IMR-90 (cell line): Measurements from ENCODE around the gene TPCN1. TPM values are rescaled to one million over a fixed set of nuclear protein-coding genes. Genes with fewer than 3 reads are reported as not detected.

Experiments used
- ATAC-seq: fragments of 200-7000 bp; cut with Tn5 transposase; 2 replicates; pipeline ENCODE4 v1.9.1; 2020; ENCODE audit warnings: low read depth, mild to moderate bottlenecking, moderate library complexity
- BruUV-seq: library from RNA; stranded (reverse); fragments of 400-500 nt; replicated peaks from 2 replicates; lab custom pipeline; 2021; lab: Mats Ljungman, UMichigan
- CTCF ChIA-PET: fragments of 300-600 bp; formaldehyde crosslinking; extraction: SDS; loops from one replicate; lab custom pipeline; 2021; ENCODE audit warnings: antibody characterized with exemption; lab: Yijun Ruan, JAX
- POLR2A ChIA-PET: fragments of 300-600 bp; sonication (Branson Sonifier 250); formaldehyde crosslinking; loops from one replicate; lab custom pipeline; 2022; ENCODE audit warnings: antibody characterized with exemption; ENCODE audit not compliant: unreplicated experiment; lab: Charles Lee
- DNase-seq: peaks from one replicate; pipeline ENCODE4 v3.0.0; 2013
- H2AFZ ChIP-seq: replicated peaks from 2 replicates; pipeline ENCODE3; 2013; ENCODE audit warnings: low read length, mild to moderate bottlenecking; ENCODE audit not compliant: poor library complexity
- H2AK5ac ChIP-seq: 2 replicates; pipeline ENCODE4 v1.6.1; 2013; ENCODE audit warnings: low read depth, low read length, inconsistent platforms
- H2AK9ac ChIP-seq: replicated peaks from 2 replicates; pipeline ENCODE3; 2013; ENCODE audit warnings: mild to moderate bottlenecking, low read depth, low read length, moderate library complexity; ENCODE audit not compliant: poor library complexity
- H2BK120ac ChIP-seq: 2 replicates; pipeline ENCODE4 v1.6.1; 2013; ENCODE audit warnings: low read depth, low read length, inconsistent platforms
- H2BK15ac ChIP-seq: 3 replicates; pipeline ENCODE4 v1.6.1; 2013; ENCODE audit warnings: low read depth, low read length, inconsistent platforms
- H2BK20ac ChIP-seq: 2 replicates; pipeline ENCODE4 v1.6.1; 2013; ENCODE audit warnings: low read depth, mild to moderate bottlenecking, inconsistent platforms, low read length, moderate library complexity
- H2BK5ac ChIP-seq: 2 replicates; pipeline ENCODE4 v1.6.1; 2013; ENCODE audit warnings: mild to moderate bottlenecking, low read depth, low read length, inconsistent platforms; ENCODE audit not compliant: poor library complexity, severe bottlenecking
- H3K14ac ChIP-seq: replicated peaks from 2 replicates; pipeline ENCODE4 v1.6.1; 2013; ENCODE audit warnings: low read depth, low read length, inconsistent platforms
- H3K18ac ChIP-seq: 2 replicates; pipeline ENCODE4 v1.6.1; 2013; ENCODE audit warnings: low read depth, low read length, control low read depth
- H3K23ac ChIP-seq: 2 replicates; pipeline ENCODE4 v1.6.1; 2013; ENCODE audit warnings: low read depth, low read length, inconsistent platforms
- H3K27ac ChIP-seq: 2 replicates; pipeline ENCODE4 v1.5.1; 2013; ENCODE audit warnings: mild to moderate bottlenecking, control low read depth, low read length; ENCODE audit not compliant: insufficient read depth
- H3K27me3 ChIP-seq: 2 replicates; pipeline ENCODE4 v1.6.1; 2013; ENCODE audit warnings: low read length; ENCODE audit not compliant: control insufficient read depth, insufficient read depth
- H3K36me3 ChIP-seq: 2 replicates; pipeline ENCODE4 v1.6.1; 2013; ENCODE audit warnings: low read length, mixed read lengths; ENCODE audit not compliant: control insufficient read depth, insufficient read depth
- H3K4ac ChIP-seq: 2 replicates; pipeline ENCODE4 v1.6.1; 2013; ENCODE audit warnings: low read depth, low read length, inconsistent platforms
- H3K4me1 ChIP-seq: 2 replicates; pipeline ENCODE4 v1.6.1; 2013; ENCODE audit warnings: low read length, mixed read lengths; ENCODE audit not compliant: control insufficient read depth, insufficient read depth
- H3K4me2 ChIP-seq: 2 replicates; pipeline ENCODE4 v1.6.1; 2013; ENCODE audit warnings: low read depth, mild to moderate bottlenecking, control low read depth, low read length, moderate library complexity
- H3K4me3 ChIP-seq: 2 replicates; pipeline ENCODE4 v1.5.1; 2013; ENCODE audit warnings: low read depth, mild to moderate bottlenecking, control low read depth, low read length, moderate library complexity; ENCODE audit not compliant: insufficient read depth
- H3K56ac ChIP-seq: 2 replicates; pipeline ENCODE4 v1.6.1; 2013; ENCODE audit warnings: low read length, inconsistent platforms; ENCODE audit not compliant: insufficient read depth; ENCODE audit errors: extremely low read depth
- H3K79me1 ChIP-seq, 2 experiments: 2 replicates each; pipeline ENCODE4 v1.6.1; 2013; ENCODE audit warnings: low read length in 2 of 2, inconsistent platforms in 1 of 2, low read depth in 1 of 2
- H3K9ac ChIP-seq: 2 replicates; pipeline ENCODE4 v1.6.1; 2013; ENCODE audit warnings: low read depth, low read length, control low read depth
- H3K9me1 ChIP-seq: 2 replicates; pipeline ENCODE4 v1.6.1; 2013; ENCODE audit warnings: low read length, inconsistent platforms; ENCODE audit not compliant: insufficient read depth
- H3K9me3 ChIP-seq: 2 replicates; pipeline ENCODE4 v1.6.1; 2013; ENCODE audit warnings: low read length; ENCODE audit not compliant: control insufficient read depth, insufficient read depth
- H4K20me1 ChIP-seq: 2 replicates; pipeline ENCODE4 v1.6.1; 2013; ENCODE audit warnings: low read length, inconsistent platforms; ENCODE audit not compliant: insufficient read depth
- H4K5ac ChIP-seq: 2 replicates; pipeline ENCODE4 v1.6.1; 2013; ENCODE audit warnings: mild to moderate bottlenecking, low read depth, low read length, control low read depth
- H4K8ac ChIP-seq, 2 experiments: 2 replicates each; pipeline ENCODE4 v1.6.1; 2013; ENCODE audit warnings: low read depth in 2 of 2, low read length in 2 of 2, control low read depth in 1 of 2, inconsistent platforms in 1 of 2
- H4K91ac ChIP-seq: 2 replicates; pipeline ENCODE4 v1.6.1; 2013; ENCODE audit warnings: low read depth, low read length, inconsistent platforms; ENCODE audit not compliant: insufficient read depth
- POLR2A ChIP-seq: IDR thresholded peaks from 2 replicates; pipeline ENCODE4 v1.6.1; 2012; ENCODE audit warnings: mild to moderate bottlenecking, low read depth, low read length
- WGBS, 2 experiments: methylation state at CpG; one replicate each; pipeline versions ENCODE4 v1.1.5 to v1.1.7; 2013; ENCODE audit warnings: missing lambda C conversion rate in 2 of 2; ENCODE audit not compliant: insufficient read length in 1 of 2; ENCODE audit errors: extremely low coverage in 2 of 2; 5-methylcytosine and 5-hydroxymethylcytosine counted together
- dilution Hi-C: fragments of 300-500 bp; cut with HindIII; formaldehyde crosslinking; loops from one replicate; pipeline ENCODE4 v1.14.3; 2018; ENCODE audit warnings: low sequenced_read_pairs; ENCODE audit not compliant: unreplicated experiment
- in situ Hi-C: fragments of 300-500 bp; cut with MboI; formaldehyde crosslinking; loops from 3 replicates; pipeline ENCODE4 v1.14.3; 2019; ENCODE audit warnings: low sequenced_read_pairs, inconsistent platforms, mixed read lengths
- intact Hi-C: fragments of 100-400 bp; cut with micrococcal nuclease; formaldehyde crosslinking; loops from 2 replicates; pipeline ENCODE4 v1.10.0; 2022
- polyA plus RNA-seq, 3 experiments: library from polyadenylated mRNA; depleted of rRNA; stranded (reverse); fragments of >200 nt; gene quantifications; 2 replicates each; pipeline ENCODE4 v1.2.3, GENCODE V29; 2012; ENCODE audit warnings: low replicate concordance in 1 of 3
- total RNA-seq: library from RNA; depleted of rRNA; stranded (reverse); fragments of >200 nt; gene quantifications from 2 replicates; pipeline ENCODE4 v1.2.3, GENCODE V29; 2012

Gene TPCN1
- total and polyA plus RNA-seq, 2 of the 4 experiments (the other 2 are of a cell fraction), result 2.0 to 13.2 TPM

DNA sequence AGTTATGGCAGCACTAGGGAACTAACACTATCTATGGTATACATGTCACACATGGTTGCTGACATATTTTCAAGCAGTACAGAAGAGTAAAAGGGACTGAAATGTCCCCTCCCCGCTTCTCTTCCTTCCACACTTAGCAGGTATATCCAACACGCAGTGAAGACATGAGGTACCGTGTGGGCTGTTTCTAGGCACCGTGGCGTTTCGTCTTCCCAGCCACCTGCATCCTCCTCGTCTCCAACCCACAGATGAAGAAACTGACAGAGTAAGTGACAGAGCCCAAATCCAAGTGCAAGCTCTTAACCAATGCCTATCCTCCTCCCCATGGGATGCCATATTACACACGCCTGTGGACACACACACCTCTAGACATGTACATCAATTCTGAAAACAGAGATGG, 81.2 kb downstream of the TPCN1 start:
- Histone ChIP-seq H2BK5ac (no peak overlapping the region), H3K9me1 (peaks cover 18% of the 10 kb centered on the region), H3K4ac (no peak overlapping the region), H3K4me2 (no peak overlapping the region), H3K36me3 (peaks cover 9% of the 10 kb centered on the region; the same call in 1 of the 2 replicates), H3K9ac (no peak overlapping the region), H3K18ac (no peak overlapping the region), H2BK120ac (no peak overlapping the region), H3K4me1 (peaks cover 11% of the 10 kb centered on the region), H3K14ac (no peak overlapping the region), H3K4me3 (no peak overlapping the region), H2AFZ (no peak overlapping the region), H2AK9ac (no peak overlapping the region), H4K5ac (no peak overlapping the region), H3K9me3 (no peaks in the 10 kb centered on the region), H2BK15ac (no peak overlapping the region), H3K27ac (no peak overlapping the region), H2AK5ac (no peak overlapping the region), H4K20me1 (no peaks in the 10 kb centered on the region; the same call in 1 of the 2 replicates), H3K79me1 (no peaks in the 10 kb centered on the region), H2BK20ac (no peak overlapping the region), H3K27me3 (no peaks in the 10 kb centered on the region), H3K23ac (no peak overlapping the region), H4K91ac (no peak overlapping the region), H3K56ac (no peak overlapping the region), H4K8ac (no peak overlapping the region)
- CTCF ChIA-PET, result no interaction called here
- intact Hi-C loops (no loop called here), in situ Hi-C loops (no loop called here), dilution Hi-C loops (no loop called here)
- POLR2A ChIA-PET, result no interaction called here
- ATAC-seq, result no peak
- WGBS, 2 experiments, result no CpG with 5 or more reads among the region's 8 CpGs
- TF ChIP-seq POLR2A, result no peak
- no TSS peak for BruUV-seq
- DNase-seq, result no peak
